WTC11 (cell line): ENCODE data around the gene PROZ.

Experiments
- AR ChIP-seq: fragments of 250-450 bp; sonication (Bioruptor Pico); IDR thresholded peaks from 2 replicates; pipeline ENCODE4 v1.9.0; 2021; ENCODE audit warnings: mild to moderate bottlenecking
- CTCF ChIP-seq: fragments of 200-600 bp; IDR thresholded peaks from 2 replicates; pipeline ENCODE4 v1.8.0; 2022; ENCODE audit warnings: antibody characterized with exemption
- GABPB1 ChIP-seq: sonication (generic); formaldehyde crosslinking; IDR thresholded peaks from 2 replicates; pipeline ENCODE4 v1.8.1; 2023; ENCODE audit warnings: mild to moderate bottlenecking, missing genetic modification reagents
- JUN ChIP-seq: sonication (generic); formaldehyde crosslinking; IDR thresholded peaks from 2 replicates; pipeline ENCODE4 v1.8.0; 2023; ENCODE audit warnings: mild to moderate bottlenecking, missing genetic modification reagents
- MAX ChIP-seq: sonication (generic); formaldehyde crosslinking; IDR thresholded peaks from 2 replicates; pipeline ENCODE4 v1.8.0; 2022; ENCODE audit warnings: mild to moderate bottlenecking, missing genetic modification reagents
- MYBL2 ChIP-seq: sonication (generic); formaldehyde crosslinking; IDR thresholded peaks from 2 replicates; pipeline ENCODE4 v1.8.1; 2023; ENCODE audit warnings: mild to moderate bottlenecking, moderate library complexity, missing genetic modification reagents
- USF2 ChIP-seq: sonication (generic); formaldehyde crosslinking; IDR thresholded peaks from 2 replicates; pipeline ENCODE4 v1.8.1; 2023; ENCODE audit warnings: mild to moderate bottlenecking, missing genetic modification reagents, moderate library complexity
- ZNF232 ChIP-seq: sonication (generic); formaldehyde crosslinking; IDR thresholded peaks from 2 replicates; pipeline ENCODE4 v1.8.0; 2022; ENCODE audit warnings: mild to moderate bottlenecking, missing genetic modification reagents
- ZNF281 ChIP-seq: sonication (generic); formaldehyde crosslinking; IDR thresholded peaks from 2 replicates; pipeline ENCODE4 v1.8.0; 2023; ENCODE audit warnings: mild to moderate bottlenecking, missing genetic modification reagents

- TF ChIP-seq MAX (no peak), ZNF281 (CRISPR knock-in tag) (no peak), AR (CRISPR knock-in tag) (no peak), GABPB1 (CRISPR knock-in tag) (no peak), CTCF (no peak), USF2 (CRISPR knock-in tag) (no peak), MYBL2 (CRISPR knock-in tag) (no peak), ZNF232 (CRISPR knock-in tag) (no peak), JUN (CRISPR knock-in tag) (no peak)
Measured at GRCh38 chr13:113129480-113129879, 29.0 kb upstream of the PROZ start.
